HEK293 (cell line): ENCODE measurements around the gene ATP11C.

Experiments used
- CTCF ChIA-PET: fragments of 350-600 bp; formaldehyde crosslinking; extraction: SDS; loops from one replicate; lab custom pipeline; 2021; ENCODE audit warnings: antibody characterized with exemption; lab: Yijun Ruan, JAX
- POLR2A ChIA-PET: fragments of 300-600 bp; formaldehyde crosslinking; extraction: SDS; loops from one replicate; lab custom pipeline; 2020; ENCODE audit warnings: antibody characterized with exemption, inconsistent platforms; lab: Yijun Ruan, JAX
- H3K27ac ChIP-seq: fragments of 200-500 bp; sonication (Bioruptor generic); 2 replicates; pipeline ENCODE4 v1.5.1; 2014; ENCODE audit warnings: low read depth, low read length, control low read depth, inconsistent platforms; ENCODE audit errors: extremely low read depth
- H3K36me3 ChIP-seq, 2 experiments: fragments of 200-500 bp in 1 of 2; sonication (Bioruptor generic) in 1 of 2; 1 replicate in 1 of 2; 2 replicates in 1 of 2; pipeline ENCODE4 v1.5.1; 2014 to 2017; ENCODE audit warnings: inconsistent platforms in 2 of 2, low read length in 2 of 2; ENCODE audit not compliant: control insufficient read depth in 2 of 2, insufficient read depth in 1 of 2
- H3K4me1 ChIP-seq: fragments of 200-500 bp; sonication (Bioruptor generic); 2 replicates; pipeline ENCODE4 v1.5.1; 2014; ENCODE audit warnings: mild to moderate bottlenecking, low read length, inconsistent platforms; ENCODE audit not compliant: control insufficient read depth, insufficient read depth
- H3K4me3 ChIP-seq: 2 replicates; pipeline ENCODE4 v1.5.1; 2011; ENCODE audit warnings: low read depth, mild to moderate bottlenecking, control low read depth, low read length, moderate library complexity
- H3K9me3 ChIP-seq: fragments of 200-500 bp; sonication (Bioruptor generic); 2 replicates; pipeline ENCODE4 v1.5.1; 2014; ENCODE audit warnings: low read depth, low read length, inconsistent platforms; ENCODE audit not compliant: control insufficient read depth, insufficient read depth
- ELK4 ChIP-seq: IDR thresholded peaks from 2 replicates; pipeline ENCODE4 v1.6.1; 2011; ENCODE audit warnings: mild to moderate bottlenecking, low read depth, low read length, borderline replicate concordance
- KLF1 ChIP-seq: fragments of 450-650 bp; formaldehyde crosslinking; IDR thresholded peaks from 2 replicates; pipeline ENCODE4 v1.5.1; 2016; ENCODE audit warnings: missing biosample characterization, missing genetic modification characterization
- KLF9 ChIP-seq: fragments of 450-650 bp; formaldehyde crosslinking; IDR thresholded peaks from 2 replicates; pipeline ENCODE4 v1.5.1; 2016; ENCODE audit warnings: missing biosample characterization, missing genetic modification characterization, low read depth
- PRDM1 ChIP-seq: fragments of 450-650 bp; formaldehyde crosslinking; IDR thresholded peaks from 2 replicates; pipeline ENCODE4; 2016; ENCODE audit warnings: missing biosample characterization, missing genetic modification characterization
- TRIM28 ChIP-seq: IDR thresholded peaks from 2 replicates; pipeline ENCODE4 v1.6.1; 2011; ENCODE audit warnings: low read length, control low read depth, borderline replicate concordance
- WT1 ChIP-seq: fragments of 450-650 bp; formaldehyde crosslinking; IDR thresholded peaks from 2 replicates; pipeline ENCODE4 v1.5.1; 2016; ENCODE audit warnings: missing biosample characterization, missing genetic modification characterization
- ZBTB26 ChIP-seq: fragments of 450-650 bp; formaldehyde crosslinking; optimal IDR thresholded peaks from 2 replicates; pipeline ENCODE3; 2016; ENCODE audit warnings: missing biosample characterization, mild to moderate bottlenecking, missing genetic modification characterization
- ZEB2 ChIP-seq: fragments of 450-650 bp; formaldehyde crosslinking; IDR thresholded peaks from 2 replicates; pipeline ENCODE4 v1.5.1; 2016; ENCODE audit warnings: missing biosample characterization, missing genetic modification characterization
- ZNF266 ChIP-seq: fragments of 450-650 bp; formaldehyde crosslinking; IDR thresholded peaks from 2 replicates; pipeline ENCODE4 v1.5.1; 2016; ENCODE audit warnings: missing biosample characterization, missing genetic modification characterization, low read depth
- ZNF362 ChIP-seq: fragments of 450-650 bp; formaldehyde crosslinking; IDR thresholded peaks from 2 replicates; pipeline ENCODE4 v1.5.1; 2016; ENCODE audit warnings: missing biosample characterization, missing genetic modification characterization
- ZNF404 ChIP-seq: fragments of 450-650 bp; formaldehyde crosslinking; IDR thresholded peaks from 2 replicates; pipeline ENCODE4 v1.5.1; 2017; ENCODE audit warnings: missing biosample characterization, missing genetic modification characterization
- ZNF510 ChIP-seq: fragments of 450-650 bp; formaldehyde crosslinking; IDR thresholded peaks from 2 replicates; pipeline ENCODE4 v1.5.1; 2018; ENCODE audit warnings: mild to moderate bottlenecking, missing genetic modification characterization, missing biosample characterization; ENCODE audit not compliant: insufficient replicate concordance
- ZNF548 ChIP-seq: fragments of 450-650 bp; formaldehyde crosslinking; IDR thresholded peaks from 2 replicates; pipeline ENCODE4 v1.5.1; 2016; ENCODE audit warnings: missing biosample characterization, missing genetic modification characterization
- ZNF555 ChIP-seq: fragments of 450-650 bp; formaldehyde crosslinking; conservative IDR thresholded peaks from 2 replicates; pipeline ENCODE4 v1.5.1; 2017; ENCODE audit warnings: missing biosample characterization, mild to moderate bottlenecking, missing genetic modification characterization, inconsistent platforms
- ZNF596 ChIP-seq: fragments of 450-650 bp; IDR thresholded peaks from 2 replicates; pipeline ENCODE4 v1.5.0; 2018; ENCODE audit warnings: missing biosample characterization, mild to moderate bottlenecking, missing genetic modification characterization, moderate library complexity
- ZNF658 ChIP-seq: fragments of 450-650 bp; formaldehyde crosslinking; IDR thresholded peaks from 2 replicates; pipeline ENCODE4; 2016; ENCODE audit warnings: missing biosample characterization, missing genetic modification characterization
- ZNF660 ChIP-seq: fragments of 450-650 bp; IDR thresholded peaks from 2 replicates; pipeline ENCODE4 v1.5.1; 2018; ENCODE audit warnings: missing biosample characterization, mild to moderate bottlenecking, missing genetic modification characterization
- TF ChIP-seq, protein P1 (sequence below): fragments of 450-650 bp; formaldehyde crosslinking; IDR thresholded peaks from 2 replicates; pipeline ENCODE4 v1.5.1; 2016; ENCODE audit warnings: missing biosample characterization, missing genetic modification characterization
- TF ChIP-seq, protein P2 (sequence below): fragments of 450-650 bp; formaldehyde crosslinking; IDR thresholded peaks from 2 replicates; pipeline ENCODE4 v1.5.1; 2017; ENCODE audit warnings: missing biosample characterization, missing genetic modification characterization
- TF ChIP-seq, protein P3 (sequence below): fragments of 450-650 bp; formaldehyde crosslinking; IDR thresholded peaks from 2 replicates; pipeline ENCODE4 v1.5.1; 2016; ENCODE audit warnings: missing biosample characterization, missing genetic modification characterization

The ATP11C gene

DNA sequence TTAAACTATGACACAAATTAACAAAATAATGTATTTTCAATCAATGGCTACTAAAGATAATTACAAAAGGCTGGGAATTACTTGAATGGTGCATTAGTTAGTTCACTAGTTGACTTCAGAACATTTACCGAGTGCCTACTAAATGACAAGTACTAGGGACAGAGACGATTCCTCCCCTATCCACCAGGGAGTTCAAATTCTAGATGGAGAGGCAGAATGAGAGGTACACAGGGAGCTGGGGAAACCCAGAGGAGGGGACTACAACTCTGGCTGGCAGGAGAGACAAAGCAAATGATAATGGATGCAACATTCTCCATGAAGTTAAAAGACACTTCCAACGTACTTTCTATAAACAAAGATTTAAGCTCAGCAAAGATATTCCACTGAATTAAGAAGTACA, 181.8 kb downstream of the ATP11C start:
- no peak for TF ChIP-seq ZNF660 (tag by site-specific recombination)
- no peak for TF ChIP-seq KLF9 (tag by site-specific recombination)
- TF ChIP-seq, protein P1, sequence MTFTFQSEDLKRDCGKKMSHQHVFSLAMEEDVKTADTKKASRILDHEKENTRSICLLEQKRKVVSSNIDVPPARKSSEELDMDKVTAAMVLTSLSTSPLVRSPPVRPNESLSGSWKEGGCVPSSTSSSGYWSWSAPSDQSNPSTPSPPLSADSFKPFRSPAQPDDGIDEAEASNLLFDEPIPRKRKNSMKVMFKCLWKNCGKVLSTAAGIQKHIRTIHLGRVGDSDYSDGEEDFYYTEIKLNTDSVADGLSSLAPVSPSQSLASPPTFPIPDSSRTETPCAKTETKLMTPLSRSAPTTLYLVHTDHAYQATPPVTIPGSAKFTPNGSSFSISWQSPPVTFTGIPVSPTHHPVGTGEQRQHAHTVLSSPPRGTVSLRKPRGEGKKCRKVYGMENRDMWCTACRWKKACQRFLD (tag by site-specific recombination), result no peak
- no peak for TF ChIP-seq ZBTB26 (tag by site-specific recombination)
- no peak for TF ChIP-seq ZNF548 (tag by site-specific recombination)
- TF ChIP-seq ZNF510, result no peak
- TF ChIP-seq ZNF362 (tag by site-specific recombination), result no peak
- no peak for TF ChIP-seq KLF1 (tag by site-specific recombination)
- no peak for TF ChIP-seq ZEB2
- no peak for TF ChIP-seq ZNF266 (tag by site-specific recombination)
- TF ChIP-seq ZNF596 (tag by site-specific recombination), result no peak
- TF ChIP-seq, protein P2, sequence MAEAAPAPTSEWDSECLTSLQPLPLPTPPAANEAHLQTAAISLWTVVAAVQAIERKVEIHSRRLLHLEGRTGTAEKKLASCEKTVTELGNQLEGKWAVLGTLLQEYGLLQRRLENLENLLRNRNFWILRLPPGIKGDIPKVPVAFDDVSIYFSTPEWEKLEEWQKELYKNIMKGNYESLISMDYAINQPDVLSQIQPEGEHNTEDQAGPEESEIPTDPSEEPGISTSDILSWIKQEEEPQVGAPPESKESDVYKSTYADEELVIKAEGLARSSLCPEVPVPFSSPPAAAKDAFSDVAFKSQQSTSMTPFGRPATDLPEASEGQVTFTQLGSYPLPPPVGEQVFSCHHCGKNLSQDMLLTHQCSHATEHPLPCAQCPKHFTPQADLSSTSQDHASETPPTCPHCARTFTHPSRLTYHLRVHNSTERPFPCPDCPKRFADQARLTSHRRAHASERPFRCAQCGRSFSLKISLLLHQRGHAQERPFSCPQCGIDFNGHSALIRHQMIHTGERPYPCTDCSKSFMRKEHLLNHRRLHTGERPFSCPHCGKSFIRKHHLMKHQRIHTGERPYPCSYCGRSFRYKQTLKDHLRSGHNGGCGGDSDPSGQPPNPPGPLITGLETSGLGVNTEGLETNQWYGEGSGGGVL (tag by site-specific recombination), result no peak
- no peak for TF ChIP-seq ZNF658 (tag by site-specific recombination)
- TF ChIP-seq WT1 (tag by site-specific recombination), result no peak
- TF ChIP-seq ELK4, result no peak
- TF ChIP-seq TRIM28, result no peak
- no peak for TF ChIP-seq ZNF555
- TF ChIP-seq, protein P3, sequence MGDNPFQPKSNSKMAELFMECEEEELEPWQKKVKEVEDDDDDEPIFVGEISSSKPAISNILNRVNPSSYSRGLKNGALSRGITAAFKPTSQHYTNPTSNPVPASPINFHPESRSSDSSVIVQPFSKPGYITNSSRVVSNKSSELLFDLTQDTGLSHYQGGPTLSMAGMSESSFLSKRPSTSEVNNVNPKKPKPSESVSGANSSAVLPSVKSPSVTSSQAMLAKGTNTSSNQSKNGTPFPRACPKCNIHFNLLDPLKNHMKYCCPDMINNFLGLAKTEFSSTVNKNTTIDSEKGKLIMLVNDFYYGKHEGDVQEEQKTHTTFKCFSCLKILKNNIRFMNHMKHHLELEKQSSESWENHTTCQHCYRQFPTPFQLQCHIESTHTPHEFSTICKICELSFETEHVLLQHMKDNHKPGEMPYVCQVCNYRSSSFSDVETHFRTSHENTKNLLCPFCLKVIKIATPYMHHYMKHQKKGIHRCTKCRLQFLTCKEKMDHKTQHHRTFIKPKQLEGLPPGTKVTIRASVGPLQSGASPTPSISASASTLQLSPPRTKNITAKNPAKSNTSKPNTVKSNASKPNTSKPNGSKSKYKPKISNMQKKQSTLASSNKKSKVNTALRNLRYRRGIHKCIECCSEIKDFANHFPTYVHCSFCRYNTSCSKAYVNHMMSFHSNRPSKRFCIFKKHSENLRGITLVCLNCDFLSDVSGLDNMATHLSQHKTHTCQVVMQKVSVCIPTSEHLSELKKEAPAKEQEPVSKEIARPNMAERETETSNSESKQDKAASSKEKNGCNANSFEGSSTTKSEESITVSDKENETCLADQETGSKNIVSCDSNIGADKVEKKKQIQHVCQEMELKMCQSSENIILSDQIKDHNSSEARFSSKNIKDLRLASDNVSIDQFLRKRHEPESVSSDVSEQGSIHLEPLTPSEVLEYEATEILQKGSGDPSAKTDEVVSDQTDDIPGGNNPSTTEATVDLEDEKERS (tag by site-specific recombination), result no peak
- no peak for TF ChIP-seq PRDM1 (tag by site-specific recombination)
- TF ChIP-seq ZNF404, result no peak
- TF ChIP-seq, all 188 proteins: peak for 0
- Histone ChIP-seq H3K4me1 (no peaks in the 10 kb centered on the region), H3K9me3 (no peaks in the 10 kb centered on the region; the same call in 1 of the 2 replicates), H3K4me3 (no peak overlapping the region), H3K36me3 (peaks cover 0 to 17% of the 10 kb centered on the region in 2 experiments), H3K27ac (no peak overlapping the region)
- ChIA-PET POLR2A (no interaction called here), CTCF (interaction anchor here (0.9 to 1.1 kb wide), 2 partner anchors 8 to 24 kb away, joined by 3 to 6 read pairs; no protein-coding TSS in a partner anchor)
